ENCODE results near the gene RNF2.
"Not testable (repeated sequence)": the region's sequence is repeated elsewhere in the genome, so short reads cannot be mapped to it uniquely, and the experiment has no call there.

DNA sequence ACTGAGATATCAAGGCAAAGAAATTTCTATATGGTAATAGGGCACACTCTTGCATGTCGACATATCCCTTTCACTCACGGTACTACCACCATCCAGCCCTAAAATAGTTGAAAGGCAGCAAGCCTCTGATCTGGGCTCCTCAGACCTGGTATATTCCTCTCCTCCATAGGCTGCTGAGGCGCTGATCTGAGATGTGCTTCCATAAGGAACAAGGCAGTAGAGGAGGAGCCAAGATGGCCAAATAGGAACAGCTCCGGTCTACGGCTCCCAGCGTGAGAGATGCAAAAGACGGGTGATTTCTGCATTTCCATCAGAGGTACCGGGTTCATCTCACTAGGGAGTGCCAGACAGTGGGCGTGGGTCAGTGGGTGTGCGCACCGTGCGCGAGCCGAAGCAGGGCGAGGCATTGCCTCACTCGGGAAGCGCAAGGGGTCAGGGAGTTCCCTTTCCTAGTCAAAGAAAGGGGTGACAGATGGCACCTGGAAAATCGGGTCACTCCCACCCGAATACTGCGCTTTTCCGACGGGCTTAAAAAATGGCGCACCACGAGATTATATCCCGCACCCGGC, 44.0 kb upstream of the RNF2 start:
- not testable (repeated sequence) for TF ChIP-seq POLR2A (IDR thresholded peaks at IDR 0.05)
- TF ChIP-seq, protein P1, sequence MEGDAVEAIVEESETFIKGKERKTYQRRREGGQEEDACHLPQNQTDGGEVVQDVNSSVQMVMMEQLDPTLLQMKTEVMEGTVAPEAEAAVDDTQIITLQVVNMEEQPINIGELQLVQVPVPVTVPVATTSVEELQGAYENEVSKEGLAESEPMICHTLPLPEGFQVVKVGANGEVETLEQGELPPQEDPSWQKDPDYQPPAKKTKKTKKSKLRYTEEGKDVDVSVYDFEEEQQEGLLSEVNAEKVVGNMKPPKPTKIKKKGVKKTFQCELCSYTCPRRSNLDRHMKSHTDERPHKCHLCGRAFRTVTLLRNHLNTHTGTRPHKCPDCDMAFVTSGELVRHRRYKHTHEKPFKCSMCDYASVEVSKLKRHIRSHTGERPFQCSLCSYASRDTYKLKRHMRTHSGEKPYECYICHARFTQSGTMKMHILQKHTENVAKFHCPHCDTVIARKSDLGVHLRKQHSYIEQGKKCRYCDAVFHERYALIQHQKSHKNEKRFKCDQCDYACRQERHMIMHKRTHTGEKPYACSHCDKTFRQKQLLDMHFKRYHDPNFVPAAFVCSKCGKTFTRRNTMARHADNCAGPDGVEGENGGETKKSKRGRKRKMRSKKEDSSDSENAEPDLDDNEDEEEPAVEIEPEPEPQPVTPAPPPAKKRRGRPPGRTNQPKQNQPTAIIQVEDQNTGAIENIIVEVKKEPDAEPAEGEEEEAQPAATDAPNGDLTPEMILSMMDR (IDR thresholded peaks at IDR 0.05): not testable (repeated sequence)
